BLaER1 treated with 17β-estradiol and CSF1 and Interleukin-3, amounts not matched to agents 10 nM and 100 nM (cell line): ENCODE measurements around the gene HNRNPD.

Source experiments
- H3K27ac ChIP-seq, 11 experiments: shearing (Covaris generic); formaldehyde crosslinking; 2 replicates each; pipeline ENCODE4 v1.8.1; 2022
- H3K27me3 ChIP-seq, 11 experiments: shearing (Covaris generic); formaldehyde crosslinking; 2 replicates each; pipeline ENCODE4 v1.8.1; 2022
- H3K36me3 ChIP-seq, 11 experiments: shearing (Covaris generic); formaldehyde crosslinking; 2 replicates each; pipeline ENCODE4 v1.8.1; 2022
- H3K4me1 ChIP-seq, 10 experiments: shearing (Covaris generic); formaldehyde crosslinking; 2 replicates each; pipeline ENCODE4 v1.8.1; 2022
- H3K4me2 ChIP-seq, 11 experiments: shearing (Covaris generic); formaldehyde crosslinking; 2 replicates each; pipeline ENCODE4 v1.8.1; 2022
- H3K4me3 ChIP-seq, 10 experiments: shearing (Covaris generic); formaldehyde crosslinking; 2 replicates each; pipeline ENCODE4 v1.8.1; 2022
- H3K9ac ChIP-seq, 11 experiments: shearing (Covaris generic); formaldehyde crosslinking; 2 replicates each; pipeline ENCODE4 v1.8.1; 2022
- H3K9me3 ChIP-seq, 11 experiments: shearing (Covaris generic); formaldehyde crosslinking; replicated peaks in 1 of 11; 2 replicates each; pipeline ENCODE4 v1.8.1; 2022
- H4K20me1 ChIP-seq, 11 experiments: shearing (Covaris generic); formaldehyde crosslinking; 2 replicates each; pipeline ENCODE4 v1.8.1; 2022
- Cebpa-rat ChIP-seq, 11 experiments: shearing (Covaris generic); IDR thresholded peaks; 2 replicates each; pipeline ENCODE4 v1.8.1; 2022

The HNRNPD gene

GRCh38 chr4:82363896-82364487 lies 9.8 kb downstream of the HNRNPD start:
- peak overlapping the region in 4 of 11 experiments; percentile 7 to 46 (median 18); a peak in 3 of 22 replicates for H3K9ac ChIP-seq
- peaks cover 57 to 100% (median 79%) of the 10 kb centered on the region in 10 experiments for H3K4me1 ChIP-seq
- no peaks in the 10 kb centered on the region for H3K9me3 ChIP-seq
- no peak overlapping the region for H3K4me3 ChIP-seq
- H3K27me3 ChIP-seq, result no peaks in the 10 kb centered on the region
- H3K36me3 ChIP-seq, result peaks cover 38 to 97% (median 72%) of the 10 kb centered on the region in 11 experiments
- H4K20me1 ChIP-seq, result peaks cover 100% of the 10 kb centered on the region in 11 experiments
- no peak for TF ChIP-seq Cebpa-rat (IDR thresholded peaks at IDR 0.05)
- peak overlapping the region; percentile 26 to 83 (median 38); a peak in 21 of 22 replicates for H3K4me2 ChIP-seq
- no peak overlapping the region for H3K27ac ChIP-seq

GRCh38 chr4:82362565-82362964 lies 11.2 kb downstream of the HNRNPD start:
- H4K20me1 ChIP-seq, result peaks cover 99 to 100% (median 100%) of the 10 kb centered on the region in 11 experiments
- H3K4me2 ChIP-seq, result peak overlapping the region in 10 of 11 experiments; percentile 11 to 83 (median 37); a peak in 15 of 22 replicates
- H3K27ac ChIP-seq, result no peak overlapping the region
- peaks cover 44 to 100% (median 76%) of the 10 kb centered on the region in 10 experiments for H3K4me1 ChIP-seq
- TF ChIP-seq Cebpa-rat (IDR thresholded peaks at IDR 0.05), result no peak
- H3K36me3 ChIP-seq, result peaks cover 33 to 97% (median 71%) of the 10 kb centered on the region in 11 experiments
- H3K4me3 ChIP-seq, result no peak overlapping the region
- H3K9me3 ChIP-seq, result no peaks in the 10 kb centered on the region
- no peaks in the 10 kb centered on the region for H3K27me3 ChIP-seq
- peak overlapping the region in 3 of 11 experiments; percentile 8 to 13 (median 12); a peak in 3 of 22 replicates for H3K9ac ChIP-seq

GRCh38 chr4:82360298-82361177 lies 13.3 kb downstream of the HNRNPD start:
- H3K4me3 ChIP-seq, result no peak overlapping the region

GRCh38 chr4:82358847-82359246 lies 14.9 kb downstream of the HNRNPD start:
- Histone ChIP-seq H4K20me1 (peaks cover 94 to 100% (median 100%) of the 10 kb centered on the region in 11 experiments), H3K4me2 (peak overlapping the region in 6 of 11 experiments; percentile 12 to 70 (median 46); a peak in 9 of 22 replicates), H3K27me3 (no peaks in the 10 kb centered on the region), H3K9me3 (no peaks in the 10 kb centered on the region), H3K9ac (no peak overlapping the region), H3K36me3 (peaks cover 49 to 97% (median 75%) of the 10 kb centered on the region in 11 experiments), H3K4me3 (no peak overlapping the region), H3K4me1 (peaks cover 16 to 74% (median 47%) of the 10 kb centered on the region in 10 experiments; a peak in 19 of 20 replicates), H3K27ac (peak overlapping the region in 6 of 11 experiments; percentile 5 to 51 (median 36); a peak in 9 of 22 replicates)
- no peak for TF ChIP-seq Cebpa-rat (IDR thresholded peaks at IDR 0.05)

More at GRCh38 chr4:82360298-82361177, 13.3 kb downstream of the HNRNPD start:
- Histone ChIP-seq H3K4me2 (peak overlapping the region in 4 of 11 experiments; percentile 6 to 70 (median 50); a peak in 5 of 22 replicates), H3K9me3 (no peaks in the 10 kb centered on the region), H3K27ac (peak overlapping the region in 3 of 11 experiments; percentile 6 to 51 (median 41); a peak in 3 of 22 replicates), H3K4me1 (peaks cover 27 to 89% (median 58%) of the 10 kb centered on the region in 10 experiments; a peak in 19 of 20 replicates), H4K20me1 (peaks cover 98 to 100% (median 100%) of the 10 kb centered on the region in 11 experiments), H3K27me3 (no peaks in the 10 kb centered on the region), H3K36me3 (peaks cover 35 to 97% (median 71%) of the 10 kb centered on the region in 11 experiments), H3K9ac (no peak overlapping the region)
- TF ChIP-seq Cebpa-rat (IDR thresholded peaks at IDR 0.05), result no peak

GRCh38 chr4:82357640-82358039 lies 16.2 kb downstream of the HNRNPD start:
- H3K4me2 ChIP-seq, result peak overlapping the region in 3 of 11 experiments; percentile 58 to 70 (median 64); a peak in 5 of 22 replicates
- TF ChIP-seq Cebpa-rat (IDR thresholded peaks at IDR 0.05), result no peak

GRCh38 chr4:82354788-82355187 lies 19.0 kb downstream of the HNRNPD start:
- H3K4me1 ChIP-seq, result peaks cover 0 to 39% (median 21%) of the 10 kb centered on the region in 10 experiments; a peak in 16 of 20 replicates
- H3K9ac ChIP-seq, result no peak overlapping the region
- no peaks in the 10 kb centered on the region for H3K27me3 ChIP-seq
- peaks cover 92 to 100% (median 100%) of the 10 kb centered on the region in 11 experiments for H4K20me1 ChIP-seq
- peaks cover 85 to 100% (median 100%) of the 10 kb centered on the region in 11 experiments for H3K36me3 ChIP-seq
- H3K9me3 ChIP-seq, result no peaks in the 10 kb centered on the region
- TF ChIP-seq Cebpa-rat (IDR thresholded peaks at IDR 0.05), result no peak
- no peak overlapping the region for H3K4me3 ChIP-seq
- no peak overlapping the region for H3K27ac ChIP-seq
- H3K4me2 ChIP-seq, result no peak overlapping the region

More at GRCh38 chr4:82357640-82358039, 16.2 kb downstream of the HNRNPD start:
- Histone ChIP-seq H3K27ac (no peak overlapping the region), H3K36me3 (peaks cover 59 to 98% (median 77%) of the 10 kb centered on the region in 11 experiments), H3K4me1 (peaks cover 5 to 67% (median 36%) of the 10 kb centered on the region in 10 experiments; a peak in 18 of 20 replicates), H3K9me3 (no peaks in the 10 kb centered on the region), H3K27me3 (no peaks in the 10 kb centered on the region), H4K20me1 (peaks cover 92 to 100% (median 100%) of the 10 kb centered on the region in 11 experiments), H3K9ac (no peak overlapping the region), H3K4me3 (no peak overlapping the region)

GRCh38 chr4:82352825-82353366 lies 20.9 kb downstream of the HNRNPD start:
- no peak overlapping the region for H3K4me3 ChIP-seq
- H3K27ac ChIP-seq, result peak overlapping the region in 2 of 11 experiments; percentile 1 to 47; a peak in 1 of 22 replicates
- H4K20me1 ChIP-seq, result peaks cover 86 to 99% (median 97%) of the 10 kb centered on the region in 11 experiments
- TF ChIP-seq Cebpa-rat (IDR thresholded peaks at IDR 0.05), result no peak
- H3K4me2 ChIP-seq, result no peak overlapping the region
- H3K9ac ChIP-seq, result no peak overlapping the region
- H3K27me3 ChIP-seq, result no peaks in the 10 kb centered on the region
- peaks cover 0 to 20% (median 3%) of the 10 kb centered on the region in 10 experiments; a peak in 8 of 20 replicates for H3K4me1 ChIP-seq
- H3K36me3 ChIP-seq, result peaks cover 95 to 100% (median 99%) of the 10 kb centered on the region in 11 experiments
- no peaks in the 10 kb centered on the region for H3K9me3 ChIP-seq

GRCh38 chr4:82352118-82352824 lies 21.5 kb downstream of the HNRNPD start:
- Histone ChIP-seq H4K20me1 (peaks cover 79 to 96% (median 91%) of the 10 kb centered on the region in 11 experiments), H3K4me3 (no peak overlapping the region), H3K4me1 (peaks cover 0 to 14% (median 0%) of the 10 kb centered on the region in 10 experiments; a peak in 5 of 20 replicates), H3K9ac (no peak overlapping the region), H3K4me2 (no peak overlapping the region), H3K27me3 (no peaks in the 10 kb centered on the region), H3K9me3 (no peaks in the 10 kb centered on the region), H3K27ac (peak overlapping the region in 6 of 11 experiments; percentile 1 to 47 (median 15); a peak in 3 of 22 replicates), H3K36me3 (peaks cover 92 to 97% (median 96%) of the 10 kb centered on the region in 11 experiments)
- TF ChIP-seq Cebpa-rat (IDR thresholded peaks at IDR 0.05), result no peak
